A673 (cell line): ENCODE data around the gene HS6ST3. TPM values are rescaled to one million over a fixed set of nuclear protein-coding genes. Genes with fewer than 3 reads are reported as not detected.

Source experiments
- BruUV-seq: library from RNA; stranded (reverse); fragments of 400-500 nt; replicated peaks from 2 replicates; lab custom pipeline; 2021; lab: Mats Ljungman, UMichigan
- CTCF ChIA-PET: fragments of 300-600 bp; sonication (Branson Sonifier 250); formaldehyde crosslinking; loops from one replicate; lab custom pipeline; 2022; ENCODE audit warnings: antibody characterized with exemption; lab: Charles Lee
- POLR2A ChIA-PET: fragments of 300-600 bp; sonication (Branson Sonifier 250); formaldehyde crosslinking; loops from one replicate; lab custom pipeline; 2022; ENCODE audit warnings: antibody characterized with exemption; ENCODE audit not compliant: low non-redundant PET; lab: Charles Lee
- DNase-seq: peaks from one replicate; pipeline ENCODE4 v3.0.0-alpha.2; 2015; ENCODE audit warnings: low spot score
- H3K27ac ChIP-seq: fragments of 200-600 bp; sonication (generic); 2 replicates; pipeline ENCODE4 v1.5.1; 2016; ENCODE audit warnings: mixed run types, low read depth, mild to moderate bottlenecking, mixed read lengths, antibody characterized with exemption, low read length; ENCODE audit not compliant: poor library complexity, severe bottlenecking
- H3K27me3 ChIP-seq: fragments of 200-600 bp; sonication (generic); replicated peaks from 2 replicates; pipeline ENCODE4 v1.6.1; 2017; ENCODE audit warnings: mixed run types, low read depth, mild to moderate bottlenecking, mixed read lengths, antibody characterized with exemption, low read length; ENCODE audit not compliant: insufficient read depth, poor library complexity
- H3K36me3 ChIP-seq: fragments of 200-600 bp; sonication (generic); 2 replicates; pipeline ENCODE4 v1.6.1; 2016; ENCODE audit warnings: mixed run types, mild to moderate bottlenecking, mixed read lengths, antibody characterized with exemption, low read length; ENCODE audit not compliant: insufficient read depth, poor library complexity, severe bottlenecking
- H3K4me1 ChIP-seq: fragments of 200-600 bp; sonication (generic); 2 replicates; pipeline ENCODE4 v1.6.1; 2017; ENCODE audit warnings: mixed run types, mild to moderate bottlenecking, mixed read lengths, antibody characterized with exemption, low read length; ENCODE audit not compliant: insufficient read depth, poor library complexity, severe bottlenecking
- H3K4me3 ChIP-seq: fragments of 200-600 bp; sonication (generic); 2 replicates; pipeline ENCODE4 v1.5.1; 2016; ENCODE audit warnings: low read depth, mixed run types, mild to moderate bottlenecking, mixed read lengths, low read length; ENCODE audit not compliant: poor library complexity, severe bottlenecking
- H3K9me3 ChIP-seq: fragments of 200-600 bp; sonication (generic); 2 replicates; pipeline ENCODE4 v1.6.1; 2016; ENCODE audit warnings: mixed run types, low read depth, mild to moderate bottlenecking, mixed read lengths, antibody characterized with exemption, low read length; ENCODE audit not compliant: poor library complexity, severe bottlenecking
- CTCF ChIP-seq: fragments of 300-800, 200-600 bp; sonication (generic); conservative IDR thresholded peaks from 2 replicates; pipeline ENCODE4 v1.5.1; 2017; ENCODE audit warnings: low read depth, mild to moderate bottlenecking, antibody characterized with exemption, low read length, moderate library complexity, mixed read lengths
- EZH2 ChIP-seq: fragments of 200-600 bp; sonication (generic); IDR thresholded peaks from 2 replicates; pipeline ENCODE4 v1.6.1; 2017; ENCODE audit warnings: borderline replicate concordance, low read depth, mild to moderate bottlenecking, mixed read lengths, antibody characterized with exemption, low read length; ENCODE audit not compliant: poor library complexity, severe bottlenecking
- intact Hi-C: fragments of 100-400 bp; cut with micrococcal nuclease; formaldehyde crosslinking; loops from one replicate; pipeline ENCODE4 v1.10.0; 2022; ENCODE audit not compliant: unreplicated experiment
- total RNA-seq: library from RNA; stranded (reverse); gene quantifications from 2 replicates; pipeline ENCODE4 v1.2.3, GENCODE V29; 2021

HS6ST3 gene
- total RNA-seq, 1 experiment from 2014 or later = not detected

GRCh38 chr13:96525715-96526114, 435.8 kb downstream of the HS6ST3 start:
- no TSS peak for BruUV-seq
- no peak overlapping the region for H3K4me3 ChIP-seq
- DNase-seq = no peak
- H3K4me1 ChIP-seq = no peaks in the 10 kb centered on the region
- H3K27ac ChIP-seq = no peak overlapping the region
- H3K27me3 ChIP-seq = no peaks in the 10 kb centered on the region
- ChIA-PET CTCF (no interaction called here), POLR2A (no interaction called here)
- H3K36me3 ChIP-seq = no peaks in the 10 kb centered on the region
- intact Hi-C loops = no loop called here
- TF ChIP-seq EZH2 (no peak), CTCF (no peak)
- H3K9me3 ChIP-seq = no peaks in the 10 kb centered on the region

- ChIA-PET POLR2A (no interaction called here), CTCF (no interaction called here)
- H3K27me3 ChIP-seq = no peaks in the 10 kb centered on the region
Observed at GRCh38 chr13:96527497-96527896, 437.6 kb downstream of the HS6ST3 start.

GRCh38 chr13:96532804-96533203, 442.9 kb downstream of the HS6ST3 start:
- H3K4me1 ChIP-seq = no peaks in the 10 kb centered on the region
- H3K4me3 ChIP-seq = no peak overlapping the region
- intact Hi-C loops = no loop called here
- POLR2A ChIA-PET = no interaction called here
- H3K27me3 ChIP-seq = no peaks in the 10 kb centered on the region
- CTCF ChIA-PET = no interaction called here
- TF ChIP-seq CTCF (no peak), EZH2 (no peak)
- BruUV-seq = no TSS peak
- H3K9me3 ChIP-seq = no peaks in the 10 kb centered on the region
- no peak for DNase-seq
- H3K27ac ChIP-seq = no peak overlapping the region
- H3K36me3 ChIP-seq = no peaks in the 10 kb centered on the region

More at GRCh38 chr13:96527497-96527896, 437.6 kb downstream of the HS6ST3 start:
- TF ChIP-seq EZH2 (no peak), CTCF (no peak)
- no peaks in the 10 kb centered on the region for H3K4me1 ChIP-seq
- DNase-seq = no peak
- no peak overlapping the region for H3K4me3 ChIP-seq
- no peak overlapping the region for H3K27ac ChIP-seq
- intact Hi-C loops = no loop called here
- no peaks in the 10 kb centered on the region for H3K36me3 ChIP-seq
- H3K9me3 ChIP-seq = no peaks in the 10 kb centered on the region
- no TSS peak for BruUV-seq
